Neural crest cell (in vitro differentiated cells): ENCODE results near the gene TBC1D24. TPM values are rescaled to one million over a fixed set of nuclear protein-coding genes. Genes with fewer than 3 reads are reported as not detected.

ENCODE experiments used
- DNase-seq: peaks from one replicate; pipeline ENCODE4 v3.0.0; 2021; ENCODE audit warnings: low read depth, mixed read lengths, low spot score
- H3K27ac Mint-ChIP-seq: one replicate; pipeline ENCODE4 v1.8.0; 2021; ENCODE audit warnings: mild to moderate bottlenecking, mixed read lengths; ENCODE audit not compliant: unreplicated experiment
- H3K27me3 Mint-ChIP-seq: 2 replicates; pipeline ENCODE4 v1.8.0; 2021; ENCODE audit warnings: low read depth, mild to moderate bottlenecking, mixed read lengths
- H3K36me3 Mint-ChIP-seq: 2 replicates; pipeline ENCODE4 v1.8.0; 2021; ENCODE audit warnings: low read depth, mild to moderate bottlenecking, mixed read lengths
- H3K4me1 Mint-ChIP-seq: 2 replicates; pipeline ENCODE4 v1.8.0; 2021; ENCODE audit warnings: mixed read lengths
- H3K4me3 Mint-ChIP-seq: one replicate; pipeline ENCODE4 v1.8.0; 2021; ENCODE audit warnings: mild to moderate bottlenecking, mixed read lengths
- H3K9me3 Mint-ChIP-seq: 2 replicates; pipeline ENCODE4 v1.8.0; 2021; ENCODE audit warnings: mixed read lengths
- CTCF ChIP-seq: fragments of 200-600 bp; sonication (generic); conservative IDR thresholded peaks from 2 replicates; pipeline ENCODE4 v1.5.0; 2021; ENCODE audit warnings: antibody characterized with exemption, mild to moderate bottlenecking
- total RNA-seq: library from RNA; stranded (reverse); gene quantifications from 2 replicates; pipeline ENCODE4 v1.2.1, GENCODE V29; 2021

TBC1D24 gene
- total RNA-seq, 1 donor from 2014 or later = 30.0 TPM

DNA sequence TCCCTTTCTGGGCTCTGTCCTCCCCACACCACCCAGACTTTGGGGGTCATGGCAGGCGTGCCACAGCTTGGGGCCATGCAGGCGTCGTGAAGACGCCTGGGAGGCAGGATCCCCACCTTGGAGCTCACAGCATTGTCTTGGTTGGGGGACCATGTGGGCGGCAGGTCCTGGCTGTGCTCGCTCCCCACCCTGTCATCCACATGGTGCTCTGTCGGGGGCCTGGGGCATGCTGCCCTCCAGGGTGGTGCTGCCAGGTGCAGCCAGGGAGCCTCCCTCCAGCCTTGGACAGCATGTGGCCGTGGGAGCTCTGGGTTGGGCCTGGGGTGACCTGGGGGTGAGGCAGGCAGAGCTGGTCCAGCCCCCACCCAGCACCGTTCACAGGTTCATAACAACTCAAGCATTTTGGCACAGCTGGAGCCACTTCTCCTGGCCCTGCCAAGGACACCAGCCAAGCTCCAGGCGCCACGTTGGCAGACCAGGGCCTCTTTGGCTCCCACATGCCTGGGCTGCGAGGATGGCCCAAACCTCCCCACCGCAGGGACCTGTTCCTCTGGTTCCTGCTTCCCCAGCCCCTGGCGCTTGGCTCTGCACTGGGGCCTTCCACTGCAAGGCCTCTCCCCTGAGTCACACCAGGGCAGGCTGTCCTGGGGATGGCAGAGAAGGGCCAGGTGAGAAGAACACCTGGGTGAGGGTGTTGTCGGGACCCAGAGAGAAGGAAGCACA, 23.8 kb downstream of the TBC1D24 start:
- DNase-seq = no peak
- Mint-ChIP-seq H3K27ac (no peak overlapping the region), H3K4me1 (peaks cover 7% of the 10 kb centered on the region), H3K27me3 (no peaks in the 10 kb centered on the region), H3K4me3 (no peak overlapping the region), H3K36me3 (no peaks in the 10 kb centered on the region), H3K9me3 (no peaks in the 10 kb centered on the region)
- no peak for TF ChIP-seq CTCF

GRCh38 chr16:2499454-2499853, 24.5 kb downstream of the TBC1D24 start:
- H3K4me3 Mint-ChIP-seq = no peak overlapping the region
- H3K4me1 Mint-ChIP-seq = peaks cover 7% of the 10 kb centered on the region

GRCh38 chr16:2499890-2500429, 25.0 kb downstream of the TBC1D24 start:
- Mint-ChIP-seq H3K27ac (no peak overlapping the region), H3K36me3 (no peaks in the 10 kb centered on the region), H3K27me3 (no peaks in the 10 kb centered on the region), H3K4me1 (peaks cover 7% of the 10 kb centered on the region), H3K9me3 (no peaks in the 10 kb centered on the region), H3K4me3 (no peak overlapping the region)
- no peak for TF ChIP-seq CTCF
- DNase-seq = no peak

More at GRCh38 chr16:2499454-2499853, 24.5 kb downstream of the TBC1D24 start:
- no peak for DNase-seq
- no peak overlapping the region for H3K27ac Mint-ChIP-seq
- no peaks in the 10 kb centered on the region for H3K9me3 Mint-ChIP-seq
- no peak for TF ChIP-seq CTCF
- no peaks in the 10 kb centered on the region for H3K27me3 Mint-ChIP-seq
- H3K36me3 Mint-ChIP-seq = no peaks in the 10 kb centered on the region

DNA sequence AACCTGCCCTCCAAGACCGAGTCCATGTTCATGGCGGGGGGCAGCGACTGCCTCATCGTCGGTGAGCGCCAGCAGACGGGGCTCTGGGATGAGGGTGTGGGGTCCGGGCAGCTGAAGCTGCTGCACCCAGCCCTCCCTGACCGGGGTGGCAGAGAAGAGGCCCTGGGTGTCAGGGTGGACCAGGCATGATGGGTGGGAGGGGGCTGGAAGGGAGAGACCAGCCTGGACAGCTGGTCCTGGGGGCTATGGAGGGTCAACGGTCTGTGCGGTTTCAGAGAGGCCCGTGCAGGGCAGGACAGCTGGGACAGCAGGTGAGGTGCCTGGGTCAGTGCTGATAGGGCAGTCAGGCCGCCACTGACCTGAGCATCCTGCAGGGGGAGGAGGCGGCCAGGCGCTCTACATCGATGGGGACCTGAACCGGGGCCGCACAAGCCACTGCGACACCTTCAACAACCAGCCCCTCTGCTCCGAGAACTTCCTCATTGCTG, 25.5 kb downstream of the TBC1D24 start:
- no peaks in the 10 kb centered on the region for H3K9me3 Mint-ChIP-seq
- H3K27me3 Mint-ChIP-seq = no peaks in the 10 kb centered on the region
- no peak overlapping the region for H3K4me3 Mint-ChIP-seq
- no peak for DNase-seq
- TF ChIP-seq CTCF = no peak
- no peaks in the 10 kb centered on the region for H3K36me3 Mint-ChIP-seq
- H3K27ac Mint-ChIP-seq = no peak overlapping the region
- peaks cover 7% of the 10 kb centered on the region for H3K4me1 Mint-ChIP-seq

- TF ChIP-seq CTCF = peak; percentile 100
- H3K4me1 Mint-ChIP-seq = peaks cover 7% of the 10 kb centered on the region
- H3K27ac Mint-ChIP-seq = no peak overlapping the region
- no peaks in the 10 kb centered on the region for H3K9me3 Mint-ChIP-seq
- no peaks in the 10 kb centered on the region for H3K36me3 Mint-ChIP-seq
- H3K27me3 Mint-ChIP-seq = no peaks in the 10 kb centered on the region
- peak overlapping the region; percentile 66 for H3K4me3 Mint-ChIP-seq
- DNase-seq = peak; percentile 95
Observed at GRCh38 chr16:2500918-2501750, 26.2 kb downstream of the TBC1D24 start.
